Measurements from ENCODE around the gene KIAA1217.

Gene KIAA1217

GRCh38 chr10:24174014-24174413 lies 34.9 kb upstream of the KIAA1217 start:
- H3K27ac ChIP-seq: no peak overlapping the region
- TF ChIP-seq ZFX (IDR thresholded peaks at IDR 0.05) (no peak), CTCF (conservative IDR thresholded peaks at IDR 0.05) (no peak)

GRCh38 chr10:24176658-24177057 lies 32.3 kb upstream of the KIAA1217 start:
- TF ChIP-seq CTCF (conservative IDR thresholded peaks at IDR 0.05): no peak
- no peak for TF ChIP-seq ZFX (IDR thresholded peaks at IDR 0.05)

GRCh38 chr10:24177636-24178035 lies 31.3 kb upstream of the KIAA1217 start:
- H3K27ac ChIP-seq: no peak overlapping the region
- no peak for TF ChIP-seq ZFX (IDR thresholded peaks at IDR 0.05)
- no peak for TF ChIP-seq CTCF (conservative IDR thresholded peaks at IDR 0.05)

More at GRCh38 chr10:24176658-24177057, 32.3 kb upstream of the KIAA1217 start:
- no peak overlapping the region for H3K27ac ChIP-seq

- TF ChIP-seq CTCF (conservative IDR thresholded peaks at IDR 0.05) (no peak), ZFX (IDR thresholded peaks at IDR 0.05) (no peak)
- no peak overlapping the region for H3K27ac ChIP-seq
These were observed 28.0 kb upstream of the KIAA1217 start for GRCh38 chr10:24180891-24181290.

GRCh38 chr10:24184455-24184854 lies 24.5 kb upstream of the KIAA1217 start:
- H3K27ac ChIP-seq: no peak overlapping the region
- TF ChIP-seq ZFX (IDR thresholded peaks at IDR 0.05) (no peak), CTCF (conservative IDR thresholded peaks at IDR 0.05) (no peak)

- TF ChIP-seq ZFX (IDR thresholded peaks at IDR 0.05): no peak
- TF ChIP-seq CTCF (conservative IDR thresholded peaks at IDR 0.05): no peak
- no peak overlapping the region for H3K27ac ChIP-seq
These were observed 15.6 kb upstream of the KIAA1217 start for GRCh38 chr10:24193330-24193729.

DNA sequence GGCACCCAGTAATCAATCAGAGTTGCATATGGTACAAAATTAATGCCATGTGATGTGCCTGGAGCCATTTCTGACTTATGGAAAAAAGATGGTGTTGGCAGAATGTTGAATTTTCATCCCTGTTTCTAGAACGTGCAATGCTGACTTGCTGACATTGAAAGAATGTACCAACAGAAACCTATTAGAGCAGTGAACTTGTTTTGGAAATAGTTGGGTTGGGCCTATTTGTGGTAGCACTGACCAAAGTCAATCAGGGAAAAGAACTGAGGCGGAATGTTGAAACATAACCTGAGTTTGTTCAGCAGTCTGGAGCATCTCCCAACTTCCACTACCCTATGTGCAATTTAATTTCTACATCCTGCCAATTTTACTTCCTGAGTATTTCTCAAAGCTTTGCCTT lies 11.7 kb upstream of the KIAA1217 start:
- no peak overlapping the region for H3K27ac ChIP-seq
- TF ChIP-seq CTCF (conservative IDR thresholded peaks at IDR 0.05) (no peak), ZFX (IDR thresholded peaks at IDR 0.05) (no peak)
